Memory B cell (primary cell): ENCODE results near the gene SLC25A33.
"Not testable (repeated sequence)": the region's sequence is repeated elsewhere in the genome, so short reads cannot be mapped to it uniquely, and the experiment has no call there.

Source experiments
- ATAC-seq: fragments of 150-1000 bp; cut with Tn5 transposase; 2 replicates; pipeline ENCODE4 v1.10.0; 2021; ENCODE audit warnings: low read depth, mild to moderate bottlenecking, moderate library complexity
- DNase-seq, 2 donors: peaks; one replicate each; pipeline ENCODE4 v3.0.0; 2022; ENCODE audit warnings: low spot score in 2 of 2
- H3K27ac Mint-ChIP-seq: one replicate; pipeline ENCODE4 v1.8.0; 2022; ENCODE audit warnings: mild to moderate bottlenecking, moderate library complexity, mixed read lengths
- H3K27me3 Mint-ChIP-seq: one replicate; pipeline ENCODE4 v1.8.0; 2022; ENCODE audit warnings: mixed read lengths
- H3K36me3 Mint-ChIP-seq: one replicate; pipeline ENCODE4 v1.8.0; 2022; ENCODE audit warnings: mild to moderate bottlenecking, mixed read lengths
- H3K4me1 Mint-ChIP-seq: one replicate; pipeline ENCODE4 v1.8.0; 2022; ENCODE audit warnings: mixed read lengths
- H3K4me3 Mint-ChIP-seq: one replicate; pipeline ENCODE4 v1.8.0; 2022; ENCODE audit warnings: mild to moderate bottlenecking, moderate library complexity, mixed read lengths
- H3K9me3 Mint-ChIP-seq: one replicate; pipeline ENCODE4 v1.8.0; 2022; ENCODE audit warnings: mixed read lengths

Gene SLC25A33

GRCh38 chr1:9606948-9607347 is 67.7 kb downstream of the SLC25A33 start:
- Mint-ChIP-seq H3K27ac (no peak overlapping the region), H3K36me3 (peaks cover 11% of the 10 kb centered on the region), H3K4me3 (no peak overlapping the region), H3K9me3 (no peaks in the 10 kb centered on the region), H3K27me3 (no peaks in the 10 kb centered on the region), H3K4me1 (no peaks in the 10 kb centered on the region)
- DNase-seq = no peak
- ATAC-seq = no peak

DNA sequence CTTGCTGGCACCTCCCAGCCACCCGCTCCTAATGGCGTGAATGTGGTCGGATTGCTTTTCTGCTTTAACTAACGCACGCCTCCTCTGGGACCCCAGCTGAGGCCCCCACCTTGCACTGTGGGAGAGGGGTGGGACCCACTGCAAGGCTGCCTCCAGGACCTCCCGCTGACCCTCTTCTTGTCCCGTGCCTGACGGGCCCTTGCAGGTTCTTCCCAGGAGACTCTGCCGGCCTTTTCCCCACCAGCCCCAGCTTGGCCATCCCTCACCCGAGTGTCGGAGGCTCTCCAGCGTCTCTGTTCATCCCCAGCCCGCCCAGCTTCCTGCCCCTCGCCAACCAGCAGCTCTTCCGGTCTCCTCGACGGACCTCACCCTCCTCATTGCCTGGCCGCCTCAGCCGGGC is 68.1 kb downstream of the SLC25A33 start:
- no peaks in the 10 kb centered on the region for H3K27me3 Mint-ChIP-seq
- H3K4me3 Mint-ChIP-seq = no peak overlapping the region
- no peaks in the 10 kb centered on the region for H3K9me3 Mint-ChIP-seq
- H3K4me1 Mint-ChIP-seq = no peaks in the 10 kb centered on the region
- no peak for ATAC-seq
- no peak for DNase-seq
- H3K27ac Mint-ChIP-seq = no peak overlapping the region
- H3K36me3 Mint-ChIP-seq = peaks cover 10% of the 10 kb centered on the region

- DNase-seq (no peak), ATAC-seq (no peak)
- Mint-ChIP-seq H3K27me3 (no peaks in the 10 kb centered on the region), H3K9me3 (no peaks in the 10 kb centered on the region), H3K36me3 (peaks cover 8% of the 10 kb centered on the region), H3K4me1 (no peaks in the 10 kb centered on the region), H3K4me3 (no peak overlapping the region), H3K27ac (no peak overlapping the region)
These were observed 70.7 kb downstream of the SLC25A33 start for GRCh38 chr1:9609998-9610397.

DNA sequence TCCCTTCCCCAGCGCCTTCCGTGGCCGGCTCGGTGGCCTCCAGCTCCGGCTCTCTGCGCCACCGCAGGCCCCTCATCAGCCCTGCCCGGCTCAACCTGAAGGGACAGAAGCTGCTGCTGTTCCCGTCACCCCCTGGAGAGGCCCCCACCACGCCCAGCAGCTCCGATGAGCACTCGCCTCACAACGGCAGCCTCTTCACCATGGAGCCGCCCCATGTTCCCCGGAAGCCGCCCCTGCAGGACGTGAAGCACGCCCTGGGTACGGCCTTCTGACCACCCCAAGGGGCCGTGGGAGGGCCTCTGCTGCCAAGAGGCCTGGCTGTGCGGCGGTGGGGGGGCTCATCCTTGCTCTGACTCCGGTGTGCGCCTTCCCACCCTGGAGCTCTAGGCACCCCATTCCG is 71.3 kb downstream of the SLC25A33 start:
- no peak overlapping the region for H3K27ac Mint-ChIP-seq
- ATAC-seq (no peak), DNase-seq (no peak)
- peaks cover 5% of the 10 kb centered on the region for H3K36me3 Mint-ChIP-seq
- H3K9me3 Mint-ChIP-seq = no peaks in the 10 kb centered on the region
- H3K27me3 Mint-ChIP-seq = no peaks in the 10 kb centered on the region
- H3K4me3 Mint-ChIP-seq = no peak overlapping the region
- no peaks in the 10 kb centered on the region for H3K4me1 Mint-ChIP-seq

DNA sequence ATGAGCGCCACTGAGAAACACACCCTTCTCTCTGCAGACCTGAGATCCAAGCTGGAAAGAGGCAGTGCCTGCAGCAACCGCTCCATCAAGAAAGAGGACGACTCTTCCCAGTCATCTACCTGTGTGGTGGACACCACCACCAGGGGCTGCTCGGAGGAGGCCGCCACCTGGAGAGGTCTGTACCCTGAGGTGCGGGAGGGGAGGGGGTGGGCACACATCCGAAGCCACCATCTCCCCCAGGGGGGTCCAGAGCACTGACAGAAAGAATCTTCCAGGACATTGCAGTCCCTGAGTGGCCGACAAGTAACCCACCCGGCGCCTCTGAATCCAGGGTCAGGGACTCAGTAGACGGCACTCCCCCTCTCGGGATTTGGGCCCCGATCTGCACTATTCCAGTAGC is 72.5 kb downstream of the SLC25A33 start:
- Mint-ChIP-seq H3K4me1 (no peaks in the 10 kb centered on the region), H3K4me3 (no peak overlapping the region), H3K27me3 (no peaks in the 10 kb centered on the region), H3K9me3 (no peaks in the 10 kb centered on the region), H3K27ac (no peak overlapping the region), H3K36me3 (peaks cover 5% of the 10 kb centered on the region)
- ATAC-seq (no peak), DNase-seq (no peak)

DNA sequence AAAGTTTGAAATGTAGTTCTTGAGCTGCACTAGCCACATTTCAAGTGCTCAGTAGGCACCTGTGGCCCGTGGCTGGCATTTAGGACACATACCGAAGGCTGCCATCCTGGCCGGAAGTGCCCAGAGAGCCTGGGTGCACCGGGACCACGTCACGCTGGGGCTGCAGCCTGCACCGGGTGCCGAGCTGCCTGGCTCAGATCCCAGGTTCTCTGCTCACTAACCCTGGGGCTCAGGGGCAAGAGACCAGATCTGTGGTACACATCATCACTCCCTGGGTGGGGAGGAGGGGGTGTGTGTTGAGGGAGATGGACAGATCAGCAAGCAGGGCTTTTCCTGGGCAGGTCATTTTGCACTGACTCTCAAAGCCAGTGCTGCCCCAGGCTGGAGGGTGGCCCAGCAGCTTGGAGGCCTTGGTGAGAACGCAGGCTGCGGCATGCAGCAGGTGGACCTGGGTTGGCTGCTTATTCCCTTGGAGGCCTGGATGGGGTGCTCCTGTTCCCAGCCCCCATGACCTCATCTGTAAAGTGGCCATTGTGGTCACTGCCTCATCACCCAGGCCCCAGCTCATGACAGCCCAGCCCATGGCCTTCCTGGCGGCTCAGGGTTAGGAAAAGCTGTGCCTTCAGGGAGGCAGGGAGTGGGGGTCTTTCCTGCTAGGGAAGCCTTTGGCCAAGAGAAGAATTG is 73.0 kb downstream of the SLC25A33 start:
- Mint-ChIP-seq H3K27me3 (no peaks in the 10 kb centered on the region), H3K4me3 (no peak overlapping the region), H3K4me1 (no peaks in the 10 kb centered on the region), H3K36me3 (peaks cover 5% of the 10 kb centered on the region), H3K27ac (no peak overlapping the region), H3K9me3 (no peaks in the 10 kb centered on the region)
- ATAC-seq = no peak
- DNase-seq = no peak

DNA sequence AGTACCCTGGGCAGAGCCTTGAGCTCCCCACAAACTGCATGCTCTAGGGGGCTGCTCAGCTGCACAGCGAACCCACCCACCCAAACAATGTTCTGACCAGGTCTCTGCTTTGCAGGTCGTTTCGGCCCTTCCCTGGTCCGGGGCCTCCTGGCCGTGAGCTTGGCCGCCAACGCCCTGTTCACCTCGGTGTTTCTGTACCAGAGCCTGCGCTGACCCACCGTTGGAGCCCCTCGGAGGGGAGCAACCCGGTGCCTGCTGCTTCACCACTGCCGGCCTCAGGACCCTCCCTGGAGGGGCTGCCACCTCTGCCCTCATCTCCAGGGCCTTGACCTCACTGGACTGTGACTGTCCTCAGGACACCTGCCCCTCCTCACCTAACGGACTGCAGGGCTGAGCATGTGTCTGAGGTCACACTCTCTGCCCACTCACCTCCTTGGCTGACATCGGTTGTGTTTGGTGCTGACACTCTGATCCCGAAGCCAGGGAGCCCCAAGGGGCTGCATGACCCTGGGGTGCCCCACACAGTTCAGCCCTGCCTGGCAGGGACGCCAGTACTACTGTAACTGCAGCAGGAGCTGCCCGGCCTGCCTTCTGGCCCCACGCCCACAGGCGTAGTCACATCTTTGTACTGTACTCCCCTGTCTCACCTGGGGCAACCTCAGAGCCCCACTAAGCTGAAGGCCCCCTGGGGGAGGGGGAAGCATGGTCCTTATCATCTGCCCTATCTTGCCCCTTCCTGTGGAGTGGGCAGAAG is 73.8 kb downstream of the SLC25A33 start:
- H3K27me3 Mint-ChIP-seq = no peaks in the 10 kb centered on the region
- H3K27ac Mint-ChIP-seq = no peak overlapping the region
- H3K36me3 Mint-ChIP-seq = peaks cover 5% of the 10 kb centered on the region
- DNase-seq = no peak
- no peaks in the 10 kb centered on the region for H3K4me1 Mint-ChIP-seq
- no peak for ATAC-seq
- H3K9me3 Mint-ChIP-seq = no peaks in the 10 kb centered on the region
- no peak overlapping the region for H3K4me3 Mint-ChIP-seq

- no peak for DNase-seq
- H3K36me3 Mint-ChIP-seq = peaks cover 5% of the 10 kb centered on the region
- ATAC-seq = no peak
- no peaks in the 10 kb centered on the region for H3K4me1 Mint-ChIP-seq
- H3K9me3 Mint-ChIP-seq = no peaks in the 10 kb centered on the region
- no peaks in the 10 kb centered on the region for H3K27me3 Mint-ChIP-seq
- no peak overlapping the region for H3K4me3 Mint-ChIP-seq
- H3K27ac Mint-ChIP-seq = no peak overlapping the region
These were observed 74.5 kb downstream of the SLC25A33 start for GRCh38 chr1:9613625-9614299.

- no peak overlapping the region for H3K27ac Mint-ChIP-seq
These were observed 76.2 kb downstream of the SLC25A33 start for GRCh38 chr1:9615316-9616063.

GRCh38 chr1:9618909-9619679 is 79.8 kb downstream of the SLC25A33 start:
- H3K27me3 Mint-ChIP-seq = peaks cover 2% of the 10 kb centered on the region

More at GRCh38 chr1:9615316-9616063, 76.2 kb downstream of the SLC25A33 start:
- no peak overlapping the region for H3K4me3 Mint-ChIP-seq
- H3K27me3 Mint-ChIP-seq = peaks cover 2% of the 10 kb centered on the region
- H3K36me3 Mint-ChIP-seq = peaks cover 5% of the 10 kb centered on the region
- H3K4me1 Mint-ChIP-seq = peaks cover 4% of the 10 kb centered on the region
- peak; percentile 46 to 53 for DNase-seq
- peak; percentile 97 for ATAC-seq
- H3K9me3 Mint-ChIP-seq = no peaks in the 10 kb centered on the region

GRCh38 chr1:9621032-9621431 is 81.8 kb downstream of the SLC25A33 start:
- H3K4me3 Mint-ChIP-seq = no peak overlapping the region
- H3K36me3 Mint-ChIP-seq = peaks cover 3% of the 10 kb centered on the region
- ATAC-seq = no peak
- peaks cover 2% of the 10 kb centered on the region for H3K9me3 Mint-ChIP-seq
- H3K27ac Mint-ChIP-seq = no peak overlapping the region
- peaks cover 2% of the 10 kb centered on the region for H3K27me3 Mint-ChIP-seq
- H3K4me1 Mint-ChIP-seq = peaks cover 13% of the 10 kb centered on the region
- DNase-seq = no peak

More at GRCh38 chr1:9618909-9619679, 79.8 kb downstream of the SLC25A33 start:
- Mint-ChIP-seq H3K27ac (no peak overlapping the region), H3K4me3 (no peak overlapping the region), H3K36me3 (peaks cover 2% of the 10 kb centered on the region), H3K9me3 (peaks cover 2% of the 10 kb centered on the region), H3K4me1 (peaks cover 6% of the 10 kb centered on the region)
- ATAC-seq (no peak), DNase-seq (no peak)

GRCh38 chr1:9624081-9624480 is 84.8 kb downstream of the SLC25A33 start:
- Mint-ChIP-seq H3K27me3 (peaks cover 1% of the 10 kb centered on the region), H3K4me3 (no peak overlapping the region), H3K27ac (no peak overlapping the region), H3K36me3 (peaks cover 3% of the 10 kb centered on the region), H3K4me1 (peaks cover 24% of the 10 kb centered on the region), H3K9me3 (peaks cover 2% of the 10 kb centered on the region)
- no peak for ATAC-seq
- no peak for DNase-seq

- H3K4me3 Mint-ChIP-seq, H3K36me3 Mint-ChIP-seq, ATAC-seq, H3K9me3 Mint-ChIP-seq, H3K27ac Mint-ChIP-seq, H3K27me3 Mint-ChIP-seq, DNase-seq: not testable (repeated sequence)
- H3K4me1 Mint-ChIP-seq = peaks cover 32% of the 10 kb centered on the region
These were observed 85.8 kb downstream of the SLC25A33 start for GRCh38 chr1:9625030-9625429.
